ENCODE data around the gene SLC23A3. TPM values are rescaled to one million over a fixed set of nuclear protein-coding genes. Genes with fewer than 3 reads are reported as not detected.

The SLC23A3 gene
- total and polyA plus RNA-seq, 10 of the 15 experiments (the other 5 are each of a cell fraction or from before 2014, with no cell fraction given) = 0.07 to 1.0 (median 0.40) TPM; not detected in 1

DNA sequence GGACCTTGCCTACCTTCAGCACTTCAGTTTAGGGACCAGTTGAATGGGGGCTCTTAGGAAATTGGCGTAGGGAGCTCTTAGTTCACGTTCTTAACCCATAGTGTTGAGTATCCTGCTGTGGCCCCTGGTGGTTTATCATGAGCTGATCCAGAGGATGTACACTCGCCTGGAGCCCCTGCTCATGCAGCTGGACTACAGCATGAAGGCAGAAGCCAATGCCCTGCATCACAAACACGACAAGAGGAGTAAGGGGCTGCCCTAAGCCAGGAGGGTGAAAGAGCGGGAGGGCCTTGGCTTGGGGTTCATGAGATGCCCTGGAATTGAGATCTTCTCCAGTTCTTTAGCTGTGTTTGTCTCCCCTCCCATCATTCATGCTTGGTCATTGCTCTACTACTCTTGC, 11.1 kb upstream of the SLC23A3 start:
- ATAC-seq (no peak), FAIRE-seq (no peak), DNase-seq (ENCODE audit: low read depth, low spot score) (no peak)
- Histone ChIP-seq H3K36me3 (ENCODE audit: control insufficient read depth in 2 of 2, insufficient read depth in 2 of 2, low read length in 1 of 2) (peaks cover 6 to 10% of the 10 kb centered on the region in 2 experiments; a peak in 3 of 4 replicates), H3K9me3 (replicated peaks; ENCODE audit: control insufficient read depth, insufficient read depth, low read length) (no peaks in the 10 kb centered on the region), H2AFZ (ENCODE audit: control insufficient read depth, low read depth, low read length) (no peak overlapping the region), H3K79me2 (ENCODE audit: control insufficient read depth, insufficient read depth, low read length) (peaks cover 26% of the 10 kb centered on the region), H3K27ac (ENCODE audit: control insufficient read depth, insufficient read depth) (no peak overlapping the region), H3K9ac (ENCODE audit: control insufficient read depth, insufficient read depth, low read length) (no peak overlapping the region), H4K20me1 (ENCODE audit: control insufficient read depth, insufficient read depth) (no peaks in the 10 kb centered on the region), H3K4me1 (ENCODE audit: control insufficient read depth, insufficient read depth, low read length) (peaks cover 10% of the 10 kb centered on the region), H3K4me3 (no peak overlapping the region), H3K27me3 (replicated peaks in 1 of 2; ENCODE audit: control insufficient read depth in 2 of 2, insufficient read depth in 2 of 2, low read length in 1 of 2) (no peaks in the 10 kb centered on the region), H3K4me2 (ENCODE audit: control insufficient read depth, insufficient read depth) (no peak overlapping the region)
- no TSS peak for BruUV-seq (replicated peaks)
- ChIA-PET SMC1A (ENCODE audit: uncharacterized antibody, unreplicated experiment) (interaction anchor here (1.1 to 1.5 kb wide), 2 partner anchors 12 to 25 kb away, joined by 3 read pairs; partner anchors contain the start of gene ZFAND2B), CTCF (interaction anchor here (1.0 to 2.0 kb wide), 4 partner anchors 11 to 114 kb away, joined by 3 to 4 read pairs (median 4); no protein-coding TSS in a partner anchor), POLR2A (interaction anchor here (1.0 to 2.5 kb wide), 4 partner anchors 12 to 119 kb away, joined by 4 to 8 read pairs (median 6); partner anchors contain the start of gene ZFAND2B), RAD21 (ENCODE audit: unreplicated experiment) (no interaction called here)
- intact Hi-C loops (cut with micrococcal nuclease; ENCODE audit: unreplicated experiment) = no loop called here
- in situ Hi-C loops (cut with MboI) = no loop called here
- 99% methylated on average over 5 of the region's 5 CpGs for WGBS (ENCODE audit: insufficient coverage, insufficient replicate concordance, low lambda C conversion rate, missing lambda C conversion rate)
- TF ChIP-seq POLR2A (IDR thresholded peaks at IDR 0.05; ENCODE audit: low read depth, low read length) (no peak), EZH2 (IDR thresholded peaks at IDR 0.05; ENCODE audit: borderline replicate concordance, control insufficient read depth, low read depth, low read length) (no peak), ZNF622 (IDR thresholded peaks at IDR 0.05) (no peak), RBBP5 (conservative IDR thresholded peaks at IDR 0.05) (no peak), MLLT1 (IDR thresholded peaks at IDR 0.05) (no peak), CREM (IDR thresholded peaks at IDR 0.05; ENCODE audit: low read depth) (no peak), CHD1 (IDR thresholded peaks at IDR 0.05; ENCODE audit: low read depth, low read length) (no peak), CHD4 (IDR thresholded peaks at IDR 0.05) (no peak), PAX8 (IDR thresholded peaks at IDR 0.05) (no peak), TCF3 (IDR thresholded peaks at IDR 0.05; ENCODE audit: borderline replicate concordance, insufficient read depth, low read depth, low read length) (no peak), RB1 (IDR thresholded peaks at IDR 0.05; ENCODE audit: borderline replicate concordance) (no peak), RAD21 (IDR thresholded peaks at IDR 0.05; ENCODE audit: insufficient read depth, low read depth, low read length) (no peak), SIN3A (IDR thresholded peaks at IDR 0.05; ENCODE audit: low read depth, low read length) (no peak), RCOR1 (conservative IDR thresholded peaks at IDR 0.05; ENCODE audit: low read depth, low read length) (no peak)
- TF ChIP-seq, protein P1, sequence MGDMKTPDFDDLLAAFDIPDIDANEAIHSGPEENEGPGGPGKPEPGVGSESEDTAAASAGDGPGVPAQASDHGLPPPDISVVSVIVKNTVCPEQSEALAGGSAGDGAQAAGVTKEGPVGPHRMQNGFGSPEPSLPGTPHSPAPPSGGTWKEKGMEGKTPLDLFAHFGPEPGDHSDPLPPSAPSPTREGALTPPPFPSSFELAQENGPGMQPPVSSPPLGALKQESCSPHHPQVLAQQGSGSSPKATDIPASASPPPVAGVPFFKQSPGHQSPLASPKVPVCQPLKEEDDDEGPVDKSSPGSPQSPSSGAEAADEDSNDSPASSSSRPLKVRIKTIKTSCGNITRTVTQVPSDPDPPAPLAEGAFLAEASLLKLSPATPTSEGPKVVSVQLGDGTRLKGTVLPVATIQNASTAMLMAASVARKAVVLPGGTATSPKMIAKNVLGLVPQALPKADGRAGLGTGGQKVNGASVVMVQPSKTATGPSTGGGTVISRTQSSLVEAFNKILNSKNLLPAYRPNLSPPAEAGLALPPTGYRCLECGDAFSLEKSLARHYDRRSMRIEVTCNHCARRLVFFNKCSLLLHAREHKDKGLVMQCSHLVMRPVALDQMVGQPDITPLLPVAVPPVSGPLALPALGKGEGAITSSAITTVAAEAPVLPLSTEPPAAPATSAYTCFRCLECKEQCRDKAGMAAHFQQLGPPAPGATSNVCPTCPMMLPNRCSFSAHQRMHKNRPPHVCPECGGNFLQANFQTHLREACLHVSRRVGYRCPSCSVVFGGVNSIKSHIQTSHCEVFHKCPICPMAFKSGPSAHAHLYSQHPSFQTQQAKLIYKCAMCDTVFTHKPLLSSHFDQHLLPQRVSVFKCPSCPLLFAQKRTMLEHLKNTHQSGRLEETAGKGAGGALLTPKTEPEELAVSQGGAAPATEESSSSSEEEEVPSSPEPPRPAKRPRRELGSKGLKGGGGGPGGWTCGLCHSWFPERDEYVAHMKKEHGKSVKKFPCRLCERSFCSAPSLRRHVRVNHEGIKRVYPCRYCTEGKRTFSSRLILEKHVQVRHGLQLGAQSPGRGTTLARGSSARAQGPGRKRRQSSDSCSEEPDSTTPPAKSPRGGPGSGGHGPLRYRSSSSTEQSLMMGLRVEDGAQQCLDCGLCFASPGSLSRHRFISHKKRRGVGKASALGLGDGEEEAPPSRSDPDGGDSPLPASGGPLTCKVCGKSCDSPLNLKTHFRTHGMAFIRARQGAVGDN (IDR thresholded peaks at IDR 0.05) = no peak
- TF ChIP-seq, protein P2, sequence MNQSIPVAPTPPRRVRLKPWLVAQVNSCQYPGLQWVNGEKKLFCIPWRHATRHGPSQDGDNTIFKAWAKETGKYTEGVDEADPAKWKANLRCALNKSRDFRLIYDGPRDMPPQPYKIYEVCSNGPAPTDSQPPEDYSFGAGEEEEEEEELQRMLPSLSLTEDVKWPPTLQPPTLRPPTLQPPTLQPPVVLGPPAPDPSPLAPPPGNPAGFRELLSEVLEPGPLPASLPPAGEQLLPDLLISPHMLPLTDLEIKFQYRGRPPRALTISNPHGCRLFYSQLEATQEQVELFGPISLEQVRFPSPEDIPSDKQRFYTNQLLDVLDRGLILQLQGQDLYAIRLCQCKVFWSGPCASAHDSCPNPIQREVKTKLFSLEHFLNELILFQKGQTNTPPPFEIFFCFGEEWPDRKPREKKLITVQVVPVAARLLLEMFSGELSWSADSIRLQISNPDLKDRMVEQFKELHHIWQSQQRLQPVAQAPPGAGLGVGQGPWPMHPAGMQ (IDR thresholded peaks at IDR 0.05; ENCODE audit: borderline replicate concordance) = no peak
